Subcutaneous adipose tissue (tissue), 4 donors: ENCODE measurements around the gene ERC2. TPM values are rescaled to one million over a fixed set of nuclear protein-coding genes. Genes with fewer than 3 reads are reported as not detected.

Experiments
- total RNA-seq, 4 donors: library from RNA; depleted of rRNA; stranded (reverse); fragments of >200 nt; gene quantifications; one replicate each; pipeline ENCODE4 v1.1.0, GENCODE V29; 2016
- TF ChIP-seq, protein P1 (sequence below): fragments of 450-650 bp; IDR thresholded peaks from one replicate; pipeline ENCODE4 v1.5.1; 2016; ENCODE audit warnings: low read depth, mild to moderate bottlenecking, control low read depth, antibody characterized with exemption, moderate library complexity

The ERC2 gene
- total RNA-seq, 4 donors from 2014 or later = 1.1 TPM; not detected in 3

DNA sequence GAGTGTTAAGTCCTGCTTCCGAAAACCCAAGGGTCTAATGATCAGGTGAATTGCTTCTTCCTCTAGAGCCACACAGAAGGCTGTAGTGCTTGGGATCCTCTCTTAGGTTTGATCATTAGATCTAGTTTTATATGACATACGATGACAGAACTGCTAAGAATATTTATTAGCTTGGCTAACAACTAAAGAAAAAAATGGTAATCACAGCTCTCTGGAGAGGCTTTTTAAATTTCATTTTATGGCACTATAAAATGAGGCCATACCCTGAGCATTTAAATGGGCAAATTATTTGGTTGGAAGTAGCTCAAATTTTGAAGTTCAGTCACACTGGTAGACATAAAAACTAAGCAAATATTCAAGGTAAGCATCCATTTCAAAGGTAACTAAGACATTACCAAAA is 498.6 kb downstream of the ERC2 start:
- TF ChIP-seq, protein P1, sequence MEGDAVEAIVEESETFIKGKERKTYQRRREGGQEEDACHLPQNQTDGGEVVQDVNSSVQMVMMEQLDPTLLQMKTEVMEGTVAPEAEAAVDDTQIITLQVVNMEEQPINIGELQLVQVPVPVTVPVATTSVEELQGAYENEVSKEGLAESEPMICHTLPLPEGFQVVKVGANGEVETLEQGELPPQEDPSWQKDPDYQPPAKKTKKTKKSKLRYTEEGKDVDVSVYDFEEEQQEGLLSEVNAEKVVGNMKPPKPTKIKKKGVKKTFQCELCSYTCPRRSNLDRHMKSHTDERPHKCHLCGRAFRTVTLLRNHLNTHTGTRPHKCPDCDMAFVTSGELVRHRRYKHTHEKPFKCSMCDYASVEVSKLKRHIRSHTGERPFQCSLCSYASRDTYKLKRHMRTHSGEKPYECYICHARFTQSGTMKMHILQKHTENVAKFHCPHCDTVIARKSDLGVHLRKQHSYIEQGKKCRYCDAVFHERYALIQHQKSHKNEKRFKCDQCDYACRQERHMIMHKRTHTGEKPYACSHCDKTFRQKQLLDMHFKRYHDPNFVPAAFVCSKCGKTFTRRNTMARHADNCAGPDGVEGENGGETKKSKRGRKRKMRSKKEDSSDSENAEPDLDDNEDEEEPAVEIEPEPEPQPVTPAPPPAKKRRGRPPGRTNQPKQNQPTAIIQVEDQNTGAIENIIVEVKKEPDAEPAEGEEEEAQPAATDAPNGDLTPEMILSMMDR = no peak

DNA sequence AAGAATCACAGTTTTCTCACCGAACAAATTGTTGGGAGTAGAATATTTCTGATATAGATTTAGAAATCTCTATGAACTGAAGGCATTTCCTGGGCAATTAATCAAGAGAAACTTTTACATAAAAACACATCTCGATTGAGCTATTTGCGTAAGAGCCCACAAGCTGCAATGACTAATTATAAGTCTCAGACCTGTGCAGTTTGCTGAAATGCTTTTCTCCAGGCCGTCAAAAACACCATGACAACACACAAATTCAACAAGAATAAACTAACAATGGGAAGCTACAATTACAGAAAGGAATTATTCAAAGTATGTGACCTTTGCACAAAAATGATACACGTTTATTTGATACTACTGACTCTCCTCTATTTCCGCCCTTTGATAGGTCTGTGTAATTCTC is 499.9 kb downstream of the ERC2 start:
- TF ChIP-seq, protein P1 = no peak

DNA sequence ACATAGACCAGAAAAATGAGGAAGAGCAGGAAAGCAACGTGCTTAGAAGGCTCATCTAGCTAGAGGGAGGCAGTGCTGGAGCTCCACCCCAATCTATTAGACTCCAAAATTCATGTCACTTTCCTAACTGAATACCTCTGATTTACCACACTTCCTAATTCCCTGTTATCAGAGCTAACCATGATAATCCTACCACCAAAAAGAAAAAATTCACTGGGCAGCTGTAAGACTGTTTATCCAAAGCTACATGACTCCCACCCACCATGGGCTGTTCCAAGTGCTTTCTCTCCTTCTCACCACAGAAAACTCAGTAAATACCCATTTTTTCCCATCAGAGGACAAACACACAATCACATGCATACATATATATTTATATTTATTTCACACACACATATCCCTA is 501.7 kb downstream of the ERC2 start:
- TF ChIP-seq, protein P1 = no peak

DNA sequence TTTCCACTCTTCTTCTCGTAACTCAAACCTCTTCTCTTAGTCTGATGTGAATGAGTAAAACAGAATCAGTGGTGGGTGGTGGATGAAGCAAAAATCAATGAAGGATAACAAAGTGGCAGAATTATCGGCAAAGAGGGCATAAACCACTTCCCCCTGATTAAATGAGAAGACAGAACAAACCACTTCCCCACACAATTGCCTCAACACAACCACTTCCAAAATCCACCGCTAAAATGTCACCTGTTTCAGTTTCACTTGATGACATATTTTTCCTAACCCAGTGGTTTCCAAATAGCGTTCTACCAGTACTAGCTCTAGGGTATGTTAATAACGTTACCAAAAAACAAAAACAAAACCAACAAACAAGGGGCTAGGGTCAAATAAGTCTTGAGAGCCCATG is 502.5 kb downstream of the ERC2 start:
- TF ChIP-seq, protein P1 = no peak

DNA sequence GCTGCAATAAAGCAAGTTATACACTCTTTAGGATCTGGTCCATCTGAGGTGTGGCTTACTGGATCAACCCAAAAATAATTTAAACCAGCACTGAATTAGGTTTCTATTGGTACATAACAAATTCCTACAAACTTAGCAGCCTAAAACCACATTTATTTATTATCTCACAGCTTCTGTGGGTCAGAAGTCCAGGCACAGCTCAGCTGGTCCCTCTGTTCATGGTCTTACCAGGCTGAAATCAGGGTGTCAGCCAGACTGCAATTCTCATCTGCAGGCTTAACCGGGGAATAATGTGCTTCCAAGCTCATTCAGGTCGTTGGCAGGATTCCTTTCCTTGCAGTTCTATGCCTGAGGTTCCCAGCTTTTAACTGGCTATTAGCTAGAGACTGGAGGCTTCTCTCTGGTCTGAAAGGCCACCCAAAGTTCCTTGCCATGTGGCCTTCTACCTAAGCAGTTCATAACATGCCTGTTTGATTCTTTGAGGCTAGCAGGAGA is 503.7 kb downstream of the ERC2 start:
- TF ChIP-seq, protein P1 = no peak

DNA sequence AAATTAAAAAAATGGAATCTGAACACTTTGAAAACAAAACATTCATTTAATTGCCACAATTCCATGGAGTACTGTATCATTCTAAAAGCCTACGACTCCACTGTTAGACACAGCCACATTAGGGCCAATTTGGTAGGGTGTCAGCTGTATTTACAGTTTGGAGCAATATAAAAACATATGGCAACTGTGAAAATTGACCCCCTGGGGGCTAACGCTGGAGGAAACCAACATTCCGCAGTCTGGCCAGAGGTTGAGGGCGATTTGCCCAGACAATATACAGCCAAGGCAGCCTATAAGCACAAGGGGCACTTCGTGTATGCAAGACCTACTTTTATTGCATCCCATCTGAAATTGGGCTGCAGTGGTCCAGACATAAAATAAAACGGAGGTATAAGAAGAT is 504.7 kb downstream of the ERC2 start:
- TF ChIP-seq, protein P1 = no peak

DNA sequence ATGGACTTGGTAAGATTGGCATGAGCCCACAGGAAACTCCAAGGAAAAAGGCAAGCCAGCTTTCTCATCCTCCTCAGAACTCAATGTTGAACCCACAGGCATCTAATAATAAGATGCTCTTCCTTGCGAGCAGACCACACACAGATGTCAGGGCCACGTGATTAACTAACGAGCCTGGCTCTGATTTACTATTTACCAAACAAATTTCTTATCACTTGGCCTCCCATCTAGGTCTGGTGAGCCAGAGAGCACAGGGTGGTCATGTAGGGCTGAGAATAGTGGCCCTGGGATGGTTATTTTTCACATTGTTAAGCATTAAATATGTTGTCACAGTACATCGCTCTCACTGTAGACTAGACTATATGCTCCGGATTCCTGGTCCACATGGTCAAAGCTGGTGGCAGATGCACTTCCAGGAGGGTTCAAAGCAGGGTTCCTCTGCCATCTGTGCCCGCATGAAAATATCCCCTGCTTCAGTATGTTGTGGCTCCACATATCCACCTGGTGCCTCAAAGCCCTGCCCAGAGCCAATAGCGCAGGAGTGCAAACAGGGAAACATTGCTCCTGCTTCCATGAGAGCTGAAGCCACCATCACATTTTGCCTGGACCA is 508.7 kb downstream of the ERC2 start:
- TF ChIP-seq, protein P1 = no peak
